ENCODE measurements around the gene ASB13. TPM values are rescaled to one million over a fixed set of nuclear protein-coding genes. Genes with fewer than 3 reads are reported as not detected.

Gene ASB13
- total and polyA plus RNA-seq, 2 of the 13 experiments (the other 11 are each of a cell fraction or from before 2014, with no cell fraction given) = 9.3 to 15.4 TPM

DNA sequence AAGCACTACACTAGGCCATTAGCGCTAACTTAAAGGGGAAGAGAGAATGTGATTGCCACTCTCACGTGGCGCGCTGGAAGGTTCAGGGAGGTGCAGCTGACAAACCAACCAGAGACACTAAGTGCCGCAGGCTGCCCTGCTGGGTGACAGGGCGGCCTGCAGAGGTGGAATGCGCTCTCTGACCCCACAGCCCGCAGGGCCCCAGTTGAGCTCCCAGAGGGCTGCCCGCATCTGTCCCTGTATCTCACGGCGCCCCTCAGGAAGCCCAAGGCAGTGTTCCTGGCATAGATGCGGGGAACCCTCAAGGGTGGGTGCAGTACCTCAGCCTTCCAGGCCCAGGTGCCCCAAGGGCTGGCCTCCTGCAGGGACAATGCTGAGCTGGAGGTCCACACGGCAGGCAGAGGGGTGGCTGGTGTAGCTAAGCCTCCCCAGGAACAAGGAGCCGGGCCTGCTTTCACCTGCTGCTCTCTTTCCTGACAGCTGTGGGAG lies 75.0 kb downstream of the ASB13 start (continued):
- peak; percentile 64 for TF ChIP-seq SALL1 (CRISPR knock-in tag; IDR thresholded peaks at IDR 0.05)
- TF ChIP-seq, protein P1, sequence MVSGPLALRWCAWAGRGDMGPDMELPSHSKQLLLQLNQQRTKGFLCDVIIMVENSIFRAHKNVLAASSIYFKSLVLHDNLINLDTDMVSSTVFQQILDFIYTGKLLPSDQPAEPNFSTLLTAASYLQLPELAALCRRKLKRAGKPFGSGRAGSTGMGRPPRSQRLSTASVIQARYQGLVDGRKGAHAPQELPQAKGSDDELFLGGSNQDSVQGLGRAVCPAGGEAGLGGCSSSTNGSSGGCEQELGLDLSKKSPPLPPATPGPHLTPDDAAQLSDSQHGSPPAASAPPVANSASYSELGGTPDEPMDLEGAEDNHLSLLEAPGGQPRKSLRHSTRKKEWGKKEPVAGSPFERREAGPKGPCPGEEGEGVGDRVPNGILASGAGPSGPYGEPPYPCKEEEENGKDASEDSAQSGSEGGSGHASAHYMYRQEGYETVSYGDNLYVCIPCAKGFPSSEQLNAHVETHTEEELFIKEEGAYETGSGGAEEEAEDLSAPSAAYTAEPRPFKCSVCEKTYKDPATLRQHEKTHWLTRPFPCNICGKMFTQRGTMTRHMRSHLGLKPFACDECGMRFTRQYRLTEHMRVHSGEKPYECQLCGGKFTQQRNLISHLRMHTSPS (CRISPR knock-in tag; IDR thresholded peaks at IDR 0.05; ENCODE audit: low read depth) = peak; percentile 58; the same call in 1 of the 2 replicates
- TF ChIP-seq SAFB2 (CRISPR knock-in tag; IDR thresholded peaks at IDR 0.05; ENCODE audit: borderline replicate concordance, low read depth) = 0 out of 2 replicates have a peak, but pooled peaks have one; percentile 49
- TF ChIP-seq, protein P2, sequence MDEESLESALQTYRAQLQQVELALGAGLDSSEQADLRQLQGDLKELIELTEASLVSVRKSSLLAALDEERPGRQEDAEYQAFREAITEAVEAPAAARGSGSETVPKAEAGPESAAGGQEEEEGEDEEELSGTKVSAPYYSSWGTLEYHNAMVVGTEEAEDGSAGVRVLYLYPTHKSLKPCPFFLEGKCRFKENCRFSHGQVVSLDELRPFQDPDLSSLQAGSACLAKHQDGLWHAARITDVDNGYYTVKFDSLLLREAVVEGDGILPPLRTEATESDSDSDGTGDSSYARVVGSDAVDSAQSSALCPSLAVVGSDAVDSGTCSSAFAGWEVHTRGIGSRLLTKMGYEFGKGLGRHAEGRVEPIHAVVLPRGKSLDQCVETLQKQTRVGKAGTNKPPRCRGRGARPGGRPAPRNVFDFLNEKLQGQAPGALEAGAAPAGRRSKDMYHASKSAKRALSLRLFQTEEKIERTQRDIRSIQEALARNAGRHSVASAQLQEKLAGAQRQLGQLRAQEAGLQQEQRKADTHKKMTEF (CRISPR knock-in tag; IDR thresholded peaks at IDR 0.05) = peak; percentile 32; the same call in 1 of the 2 replicates
- no peak for TF ChIP-seq KDM5A (IDR thresholded peaks at IDR 0.05; ENCODE audit: borderline replicate concordance, low read length)
- no peak for TF ChIP-seq ZC3H4 (CRISPR knock-in tag; IDR thresholded peaks at IDR 0.05; ENCODE audit: borderline replicate concordance)
- TF ChIP-seq ZNF878 (CRISPR knock-in tag; IDR thresholded peaks at IDR 0.05) = no peak
- peak; percentile 49; the same call in 1 of the 2 replicates for TF ChIP-seq RAD21 (CRISPR knock-in tag; IDR thresholded peaks at IDR 0.05)
- TF ChIP-seq, protein P3, sequence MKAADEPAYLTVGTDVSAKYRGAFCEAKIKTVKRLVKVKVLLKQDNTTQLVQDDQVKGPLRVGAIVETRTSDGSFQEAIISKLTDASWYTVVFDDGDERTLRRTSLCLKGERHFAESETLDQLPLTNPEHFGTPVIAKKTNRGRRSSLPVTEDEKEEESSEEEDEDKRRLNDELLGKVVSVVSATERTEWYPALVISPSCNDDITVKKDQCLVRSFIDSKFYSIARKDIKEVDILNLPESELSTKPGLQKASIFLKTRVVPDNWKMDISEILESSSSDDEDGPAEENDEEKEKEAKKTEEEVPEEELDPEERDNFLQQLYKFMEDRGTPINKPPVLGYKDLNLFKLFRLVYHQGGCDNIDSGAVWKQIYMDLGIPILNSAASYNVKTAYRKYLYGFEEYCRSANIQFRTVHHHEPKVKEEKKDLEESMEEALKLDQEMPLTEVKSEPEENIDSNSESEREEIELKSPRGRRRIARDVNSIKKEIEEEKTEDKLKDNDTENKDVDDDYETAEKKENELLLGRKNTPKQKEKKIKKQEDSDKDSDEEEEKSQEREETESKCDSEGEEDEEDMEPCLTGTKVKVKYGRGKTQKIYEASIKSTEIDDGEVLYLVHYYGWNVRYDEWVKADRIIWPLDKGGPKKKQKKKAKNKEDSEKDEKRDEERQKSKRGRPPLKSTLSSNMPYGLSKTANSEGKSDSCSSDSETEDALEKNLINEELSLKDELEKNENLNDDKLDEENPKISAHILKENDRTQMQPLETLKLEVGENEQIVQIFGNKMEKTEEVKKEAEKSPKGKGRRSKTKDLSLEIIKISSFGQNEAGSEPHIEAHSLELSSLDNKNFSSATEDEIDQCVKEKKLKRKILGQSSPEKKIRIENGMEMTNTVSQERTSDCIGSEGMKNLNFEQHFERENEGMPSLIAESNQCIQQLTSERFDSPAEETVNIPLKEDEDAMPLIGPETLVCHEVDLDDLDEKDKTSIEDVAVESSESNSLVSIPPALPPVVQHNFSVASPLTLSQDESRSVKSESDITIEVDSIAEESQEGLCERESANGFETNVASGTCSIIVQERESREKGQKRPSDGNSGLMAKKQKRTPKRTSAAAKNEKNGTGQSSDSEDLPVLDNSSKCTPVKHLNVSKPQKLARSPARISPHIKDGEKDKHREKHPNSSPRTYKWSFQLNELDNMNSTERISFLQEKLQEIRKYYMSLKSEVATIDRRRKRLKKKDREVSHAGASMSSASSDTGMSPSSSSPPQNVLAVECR (CRISPR knock-in tag; IDR thresholded peaks at IDR 0.05; ENCODE audit: borderline replicate concordance) = peak; percentile 53; the same call in 1 of the 2 replicates
- 0 out of 2 replicates have a peak, but pooled peaks have one; percentile 45 for TF ChIP-seq SPEN (CRISPR knock-in tag; IDR thresholded peaks at IDR 0.05; ENCODE audit: low read depth)
- no peak for TF ChIP-seq MEF2D (CRISPR knock-in tag; IDR thresholded peaks at IDR 0.05)
- TF ChIP-seq BHLHE40 (IDR thresholded peaks at IDR 0.05; ENCODE audit: low read length) = peak; percentile 49
- no peak for TF ChIP-seq NONO (IDR thresholded peaks at IDR 0.05)
- 0 out of 2 replicates have a peak, but pooled peaks have one; percentile 31 for TF ChIP-seq NONO (CRISPR knock-in tag; conservative IDR thresholded peaks at IDR 0.05)
- TF ChIP-seq ARNTL (CRISPR knock-in tag; IDR thresholded peaks at IDR 0.05) = 0 out of 2 replicates have a peak, but pooled peaks have one; percentile 21
- no peak for TF ChIP-seq HMG20B (CRISPR knock-in tag; conservative IDR thresholded peaks at IDR 0.05)
- 0 out of 2 replicates have a peak, but pooled peaks have one; percentile 50 for TF ChIP-seq ZSCAN21 (CRISPR knock-in tag; IDR thresholded peaks at IDR 0.05; ENCODE audit: borderline replicate concordance)
- 0 out of 2 replicates have a peak, but pooled peaks have one; percentile 37 for TF ChIP-seq SP4 (CRISPR knock-in tag; IDR thresholded peaks at IDR 0.05)
- TF ChIP-seq MTA1 (CRISPR knock-in tag; IDR thresholded peaks at IDR 0.05; ENCODE audit: borderline replicate concordance) = peak; percentile 62; the same call in 1 of the 2 replicates
- TF ChIP-seq, protein P4, sequence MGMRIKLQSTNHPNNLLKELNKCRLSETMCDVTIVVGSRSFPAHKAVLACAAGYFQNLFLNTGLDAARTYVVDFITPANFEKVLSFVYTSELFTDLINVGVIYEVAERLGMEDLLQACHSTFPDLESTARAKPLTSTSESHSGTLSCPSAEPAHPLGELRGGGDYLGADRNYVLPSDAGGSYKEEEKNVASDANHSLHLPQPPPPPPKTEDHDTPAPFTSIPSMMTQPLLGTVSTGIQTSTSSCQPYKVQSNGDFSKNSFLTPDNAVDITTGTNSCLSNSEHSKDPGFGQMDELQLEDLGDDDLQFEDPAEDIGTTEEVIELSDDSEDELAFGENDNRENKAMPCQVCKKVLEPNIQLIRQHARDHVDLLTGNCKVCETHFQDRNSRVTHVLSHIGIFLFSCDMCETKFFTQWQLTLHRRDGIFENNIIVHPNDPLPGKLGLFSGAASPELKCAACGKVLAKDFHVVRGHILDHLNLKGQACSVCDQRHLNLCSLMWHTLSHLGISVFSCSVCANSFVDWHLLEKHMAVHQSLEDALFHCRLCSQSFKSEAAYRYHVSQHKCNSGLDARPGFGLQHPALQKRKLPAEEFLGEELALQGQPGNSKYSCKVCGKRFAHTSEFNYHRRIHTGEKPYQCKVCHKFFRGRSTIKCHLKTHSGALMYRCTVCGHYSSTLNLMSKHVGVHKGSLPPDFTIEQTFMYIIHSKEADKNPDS (CRISPR knock-in tag; IDR thresholded peaks at IDR 0.05) = peak; percentile 38; the same call in 1 of the 2 replicates
